Measurements from ENCODE around the gene STPG3. TPM values are rescaled to one million over a fixed set of nuclear protein-coding genes. Genes with fewer than 3 reads are reported as not detected.

The STPG3 gene
- total and polyA plus RNA-seq, 4 donors = not detected

DNA sequence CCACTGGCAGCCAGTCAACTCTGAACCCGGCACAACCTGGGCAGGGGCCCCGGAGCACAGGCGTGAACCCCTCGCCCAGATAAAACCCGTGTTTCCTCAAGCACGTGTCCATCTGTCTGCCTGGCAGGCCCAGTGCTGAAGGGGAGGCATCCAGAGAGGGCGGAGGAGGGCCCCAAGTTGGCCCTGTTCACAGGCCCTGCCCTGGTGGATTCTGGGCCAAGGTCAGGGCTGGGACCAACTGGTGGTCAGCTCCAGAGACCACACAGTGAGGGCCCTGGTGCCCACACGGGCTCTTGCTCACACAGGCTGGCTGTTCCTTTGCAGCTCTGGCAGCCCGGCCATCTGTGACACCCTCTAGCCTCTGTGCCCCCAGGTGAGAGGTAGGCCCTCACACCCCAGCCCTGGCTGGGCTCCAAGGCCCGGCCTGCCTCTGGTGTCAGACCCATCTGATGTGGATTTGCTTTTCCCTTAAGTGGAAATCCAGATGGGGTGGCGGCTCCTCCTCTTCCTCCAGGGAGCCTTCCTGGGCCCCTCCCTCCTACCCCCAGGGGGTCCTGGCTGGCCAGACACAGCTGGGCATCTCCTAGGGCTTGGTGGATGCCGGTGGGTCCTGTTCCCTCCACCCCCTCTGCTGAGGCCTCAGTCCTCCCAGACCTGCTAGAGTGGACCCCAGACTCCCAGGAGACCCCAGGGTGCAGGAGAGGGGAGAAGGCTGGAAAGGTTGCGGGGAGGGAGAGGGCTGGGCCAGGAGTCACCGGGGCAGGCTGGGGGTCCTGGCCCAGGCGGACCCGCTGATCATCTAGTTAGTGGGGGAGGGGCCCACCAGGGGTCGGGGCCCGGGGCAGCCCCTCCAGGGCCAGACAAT lies 525 bp upstream of the STPG3 start:
- no peak overlapping the region for H3K27ac ChIP-seq (ENCODE audit: low read depth in 1 of 2, low read length in 2 of 2)
- no peaks in the 10 kb centered on the region for H3K36me3 ChIP-seq (ENCODE audit: control insufficient read depth in 1 of 2, insufficient read depth in 2 of 2, low read length in 1 of 2)
- DNase-seq (no peak), ATAC-seq (ENCODE audit: low FRiP score) (no peak)
- H3K9me3 ChIP-seq (ENCODE audit: control insufficient read depth, low read length) = no peaks in the 10 kb centered on the region
- WGBS, 2 donors = 55% methylated on average over 17 to 18 of the region's 18 CpGs
- H3K27me3 ChIP-seq (ENCODE audit: control insufficient read depth in 1 of 2, insufficient read depth in 2 of 2, low read length in 1 of 2) = no peaks in the 10 kb centered on the region
- no peaks in the 10 kb centered on the region for H3K4me1 ChIP-seq (ENCODE audit: control insufficient read depth in 1 of 2, insufficient read depth in 2 of 2, low read length in 2 of 2)
- no peak overlapping the region for H3K4me3 ChIP-seq (ENCODE audit: low read length in 2 of 2)
- intact Hi-C loops (cut with DNase I) = no loop called here

DNA sequence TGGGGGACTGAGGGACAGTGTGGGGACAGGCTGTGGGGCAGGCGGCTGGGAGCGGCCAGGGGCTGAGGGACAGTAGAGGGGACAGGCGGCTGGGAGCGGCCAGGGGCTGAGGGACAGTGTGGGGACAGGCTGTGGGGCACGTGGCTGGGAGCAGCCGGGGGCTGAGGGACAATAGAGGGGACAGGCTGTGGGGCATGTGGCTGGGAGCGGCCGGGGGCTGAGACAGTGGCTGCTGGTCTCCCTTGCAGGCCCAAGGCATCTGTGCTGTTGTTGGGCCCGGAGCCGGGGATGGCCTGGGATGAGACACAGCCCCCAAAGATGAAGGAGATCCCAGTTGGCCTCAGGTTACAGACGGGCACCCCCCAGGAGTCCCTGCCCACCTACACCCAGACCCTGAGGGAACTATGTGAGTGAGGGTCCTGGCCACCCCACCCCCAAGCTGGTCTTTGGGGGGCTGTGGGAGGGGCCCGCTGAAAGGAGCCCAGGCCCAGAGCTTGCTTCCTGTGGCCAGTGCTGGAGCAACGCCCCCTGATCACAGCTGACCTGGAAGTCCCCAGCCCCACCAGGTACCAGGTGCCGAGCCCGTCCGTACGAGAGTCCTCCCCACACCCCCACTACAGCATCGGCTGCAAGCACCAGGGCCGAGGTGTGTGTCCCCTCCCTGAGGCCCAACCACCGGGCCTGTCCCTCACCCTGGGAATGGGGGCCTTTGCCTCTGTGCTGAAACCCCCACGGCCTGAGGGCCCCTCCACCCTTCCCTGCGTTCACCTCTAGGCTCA lies 593 bp downstream of the STPG3 start:
- H3K27ac ChIP-seq (ENCODE audit: low read depth in 1 of 2, low read length in 2 of 2) = no peak overlapping the region
- 81 to 86% methylated on average over 20 to 22 of the region's 22 CpGs for WGBS, 2 donors
- no peaks in the 10 kb centered on the region for H3K4me1 ChIP-seq (ENCODE audit: control insufficient read depth in 1 of 2, insufficient read depth in 2 of 2, low read length in 2 of 2)
- no peaks in the 10 kb centered on the region for H3K9me3 ChIP-seq (ENCODE audit: control insufficient read depth, low read length)
- H3K27me3 ChIP-seq (ENCODE audit: control insufficient read depth in 1 of 2, insufficient read depth in 2 of 2, low read length in 1 of 2) = no peaks in the 10 kb centered on the region
- H3K36me3 ChIP-seq (ENCODE audit: control insufficient read depth in 1 of 2, insufficient read depth in 2 of 2, low read length in 1 of 2) = no peaks in the 10 kb centered on the region
- no peak for DNase-seq
- ATAC-seq (ENCODE audit: low FRiP score) = no peak
- intact Hi-C loops (cut with DNase I) = no loop called here
- H3K4me3 ChIP-seq (ENCODE audit: low read length in 2 of 2) = no peak overlapping the region

DNA sequence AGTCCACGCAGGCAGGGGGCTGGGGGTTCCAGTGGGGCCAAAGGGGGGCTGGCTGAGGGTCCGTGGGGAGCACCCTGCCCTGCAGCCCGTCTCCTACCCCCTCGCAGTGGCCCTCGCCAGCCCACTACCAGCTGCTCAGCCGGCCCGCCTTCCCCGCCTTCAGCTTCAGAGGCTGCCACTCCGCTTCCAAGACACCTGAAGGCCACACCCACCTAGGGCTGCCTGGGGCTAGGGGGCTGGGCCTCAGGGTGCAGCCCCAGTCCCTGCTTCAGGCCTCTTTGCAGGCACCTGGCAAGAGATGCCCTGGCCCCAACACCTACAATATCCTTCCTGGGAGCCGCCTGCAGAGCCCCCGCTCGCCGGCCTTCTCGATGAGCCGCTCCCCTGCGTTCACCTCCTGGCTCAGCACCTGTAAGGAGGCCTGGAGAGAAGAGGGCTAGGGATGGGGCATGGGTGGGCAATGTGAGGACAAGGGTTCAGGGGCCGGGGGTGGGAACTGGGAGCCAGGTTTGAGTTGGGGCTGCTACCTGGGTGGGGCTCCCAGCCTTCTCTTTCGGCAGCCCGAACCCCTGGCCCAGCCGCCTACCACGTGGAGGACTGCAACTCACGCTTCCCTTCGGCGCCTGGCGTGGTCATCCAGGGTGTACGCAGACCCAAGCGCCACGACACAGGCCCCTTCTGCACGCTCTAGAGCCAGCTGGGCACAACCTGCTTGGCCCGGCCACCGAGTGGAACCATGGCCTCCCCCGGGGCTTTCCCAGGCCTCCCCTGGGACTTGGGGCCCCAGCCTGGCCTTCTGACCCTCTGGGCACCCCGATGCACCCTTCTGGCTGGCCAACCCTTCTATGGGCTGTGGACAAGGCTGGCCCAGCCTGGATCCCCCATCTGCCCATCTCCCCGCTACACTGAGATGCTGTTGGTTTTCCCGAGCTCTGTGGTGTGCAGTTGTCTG lies 1.7 kb downstream of the STPG3 start:
- 93% methylated on average over 29 to 35 of the region's 35 CpGs for WGBS, 2 donors
- intact Hi-C loops (cut with DNase I) = no loop called here
- Histone ChIP-seq H3K27ac (ENCODE audit: low read depth in 1 of 2, low read length in 2 of 2) (no peak overlapping the region), H3K36me3 (ENCODE audit: control insufficient read depth in 1 of 2, insufficient read depth in 2 of 2, low read length in 1 of 2) (no peaks in the 10 kb centered on the region), H3K9me3 (ENCODE audit: control insufficient read depth, low read length) (no peaks in the 10 kb centered on the region), H3K27me3 (ENCODE audit: control insufficient read depth in 1 of 2, insufficient read depth in 2 of 2, low read length in 1 of 2) (no peaks in the 10 kb centered on the region), H3K4me1 (ENCODE audit: control insufficient read depth in 1 of 2, insufficient read depth in 2 of 2, low read length in 2 of 2) (no peaks in the 10 kb centered on the region), H3K4me3 (ENCODE audit: low read length in 2 of 2) (no peak overlapping the region)
- ATAC-seq (ENCODE audit: low FRiP score) (no peak), DNase-seq (no peak)

GRCh38 chr9:137253717-137254623 lies 2.9 kb downstream of the STPG3 start:
- no peak overlapping the region for H3K27ac ChIP-seq (ENCODE audit: low read depth in 1 of 2, low read length in 2 of 2)

DNA sequence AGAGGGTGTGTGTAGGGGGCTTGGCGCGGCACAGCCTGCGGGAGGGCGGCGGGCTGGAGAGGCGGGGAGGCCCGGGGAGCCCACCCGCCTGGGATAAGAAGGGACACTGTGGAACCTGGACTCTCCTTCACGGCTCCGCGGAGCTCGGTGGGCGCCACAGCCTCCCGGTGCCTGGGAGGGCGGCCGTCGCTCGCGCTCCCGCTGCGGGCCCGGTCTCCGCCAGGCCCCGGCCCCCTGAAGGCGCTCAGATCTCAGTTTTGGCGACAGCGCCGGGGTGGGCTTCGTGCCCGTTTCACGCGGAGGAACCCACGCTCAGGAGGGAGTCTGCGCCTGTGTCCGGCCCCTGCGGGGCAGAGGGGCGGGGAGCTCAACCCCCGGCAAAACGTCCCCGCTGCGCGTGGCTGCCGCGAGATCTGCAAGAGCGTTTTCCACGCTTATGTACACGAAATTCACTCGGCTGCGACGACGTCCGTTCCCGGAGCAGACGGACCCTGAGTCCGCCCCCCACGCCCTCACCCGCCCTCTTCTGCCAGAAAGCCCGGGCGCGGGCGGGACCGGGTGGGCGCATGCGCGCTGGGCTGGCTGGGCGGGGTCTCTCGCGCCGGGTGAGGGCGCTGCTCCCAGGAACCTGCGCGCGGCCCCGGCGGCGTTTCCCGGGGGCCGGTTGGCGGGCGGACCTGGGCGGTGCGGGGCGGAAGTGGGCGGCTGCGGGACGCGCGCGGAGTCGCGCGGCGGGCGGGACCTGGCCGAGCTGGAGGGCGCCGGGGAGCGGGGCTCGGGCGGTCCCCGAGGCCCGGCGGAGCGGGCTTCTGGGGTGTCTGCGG lies 3.8 kb downstream of the STPG3 start, which contains the start of gene NELFB:
Gene NELFB, plus strand, starts transcription at position 704 of the 824 bp plus-strand sequence.
- Histone ChIP-seq H3K27me3 (ENCODE audit: control insufficient read depth in 1 of 2, insufficient read depth in 2 of 2, low read length in 1 of 2) (no peaks in the 10 kb centered on the region), H3K9me3 (ENCODE audit: control insufficient read depth, low read length) (no peaks in the 10 kb centered on the region), H3K36me3 (ENCODE audit: control insufficient read depth in 1 of 2, insufficient read depth in 2 of 2, low read length in 1 of 2) (no peaks in the 10 kb centered on the region), H3K4me3 (ENCODE audit: low read length in 2 of 2) (peak within 1 kb of the TSS; percentile 87 to 89), H3K4me1 (ENCODE audit: control insufficient read depth in 1 of 2, insufficient read depth in 2 of 2, low read length in 2 of 2) (no peaks in the 10 kb centered on the region), H3K27ac (ENCODE audit: low read depth in 1 of 2, low read length in 2 of 2) (peak within 1 kb of the TSS in 1 of 2 donors; percentile 10)
- intact Hi-C loops (cut with DNase I) = loop anchor here in 1 of 2 donors (2.0 kb wide), 1 partner anchor 14 kb away; the partner anchor contains the start of gene TUBB4B
- ATAC-seq (ENCODE audit: low FRiP score) (peak; percentile 90), DNase-seq (peak; percentile 95 to 99)
- 1% methylated on average over 56 to 105 of the region's 105 CpGs for whole genome bisulfite sequencing, 2 donors

More at GRCh38 chr9:137253717-137254623, 2.9 kb downstream of the STPG3 start:
- no peaks in the 10 kb centered on the region for H3K4me1 ChIP-seq (ENCODE audit: control insufficient read depth in 1 of 2, insufficient read depth in 2 of 2, low read length in 2 of 2)
- intact Hi-C loops (cut with DNase I) = loop anchor here in 1 of 2 donors (2.0 kb wide), 1 partner anchor 13 kb away; the partner anchor contains the start of gene TUBB4B
- peak overlapping the region; percentile 20 to 49 for H3K4me3 ChIP-seq (ENCODE audit: low read length in 2 of 2)
- 56 to 57% methylated on average over 21 of the region's 21 CpGs for WGBS, 2 donors
- no peak for ATAC-seq (ENCODE audit: low FRiP score)
- H3K36me3 ChIP-seq (ENCODE audit: control insufficient read depth in 1 of 2, insufficient read depth in 2 of 2, low read length in 1 of 2) = no peaks in the 10 kb centered on the region
- no peaks in the 10 kb centered on the region for H3K9me3 ChIP-seq (ENCODE audit: control insufficient read depth, low read length)
- DNase-seq = no peak
- H3K27me3 ChIP-seq (ENCODE audit: control insufficient read depth in 1 of 2, insufficient read depth in 2 of 2, low read length in 1 of 2) = no peaks in the 10 kb centered on the region

DNA sequence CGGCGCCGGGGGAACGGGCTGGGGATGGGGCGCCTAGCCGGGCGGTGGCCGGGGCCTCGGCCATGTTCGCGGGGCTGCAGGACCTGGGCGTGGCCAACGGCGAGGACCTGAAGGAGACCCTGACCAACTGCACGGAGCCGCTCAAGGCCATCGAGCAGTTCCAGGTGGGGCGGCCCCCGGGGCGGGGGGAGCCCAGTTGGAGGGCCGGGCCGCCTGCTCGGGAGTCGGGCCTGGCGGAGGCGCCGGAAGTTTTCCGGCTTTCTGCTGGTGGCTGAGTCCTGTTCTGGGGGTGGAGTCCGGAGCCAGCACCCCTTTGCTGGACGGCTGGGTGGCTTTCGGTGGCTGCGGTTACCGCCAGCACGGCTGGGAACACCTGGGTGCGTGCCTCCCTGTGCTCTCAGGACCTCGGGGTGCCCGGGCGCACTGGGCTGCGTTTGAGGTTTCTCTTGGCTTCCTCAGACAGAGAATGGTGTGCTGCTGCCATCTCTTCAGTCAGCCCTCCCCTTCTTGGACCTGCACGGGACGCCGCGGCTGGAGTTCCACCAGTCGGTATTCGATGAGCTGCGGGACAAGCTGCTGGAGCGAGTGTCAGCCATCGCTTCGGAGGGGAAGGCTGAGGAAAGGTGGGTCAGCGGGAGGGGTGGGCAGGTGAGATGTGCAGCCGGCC lies 4.5 kb downstream of the STPG3 start:
- peak overlapping the region; percentile 87 to 89 for H3K4me3 ChIP-seq (ENCODE audit: low read length in 2 of 2)
- ATAC-seq (ENCODE audit: low FRiP score) (peak; percentile 19), DNase-seq (peak in 1 of 2 donors; percentile 86)
- intact Hi-C loops (cut with DNase I) = loop anchor here in 1 of 2 donors (2.0 kb wide), 1 partner anchor 15 kb away; the partner anchor contains the start of gene TUBB4B
- H3K27me3 ChIP-seq (ENCODE audit: control insufficient read depth in 1 of 2, insufficient read depth in 2 of 2, low read length in 1 of 2) = no peaks in the 10 kb centered on the region
- no peaks in the 10 kb centered on the region for H3K9me3 ChIP-seq (ENCODE audit: control insufficient read depth, low read length)
- WGBS, 2 donors = 2 to 4% methylated on average over 41 to 51 of the region's 51 CpGs
- H3K27ac ChIP-seq (ENCODE audit: low read depth in 1 of 2, low read length in 2 of 2) = peak overlapping the region in 1 of 2 donors; percentile 10
- no peaks in the 10 kb centered on the region for H3K36me3 ChIP-seq (ENCODE audit: control insufficient read depth in 1 of 2, insufficient read depth in 2 of 2, low read length in 1 of 2)
- H3K4me1 ChIP-seq (ENCODE audit: control insufficient read depth in 1 of 2, insufficient read depth in 2 of 2, low read length in 2 of 2) = no peaks in the 10 kb centered on the region

- no peak for ATAC-seq (ENCODE audit: low FRiP score)
- Histone ChIP-seq H3K4me1 (ENCODE audit: control insufficient read depth in 1 of 2, insufficient read depth in 2 of 2, low read length in 2 of 2) (no peaks in the 10 kb centered on the region), H3K4me3 (ENCODE audit: low read length in 2 of 2) (no peak overlapping the region), H3K9me3 (ENCODE audit: control insufficient read depth, low read length) (no peaks in the 10 kb centered on the region), H3K27me3 (ENCODE audit: control insufficient read depth in 1 of 2, insufficient read depth in 2 of 2, low read length in 1 of 2) (no peaks in the 10 kb centered on the region), H3K27ac (ENCODE audit: low read depth in 1 of 2, low read length in 2 of 2) (no peak overlapping the region), H3K36me3 (ENCODE audit: control insufficient read depth in 1 of 2, insufficient read depth in 2 of 2, low read length in 1 of 2) (no peaks in the 10 kb centered on the region)
- intact Hi-C loops (cut with DNase I) = no loop called here
- DNase-seq = no peak
- WGBS, 2 donors = 82 to 87% methylated on average over 15 of the region's 15 CpGs
Observed at GRCh38 chr9:137256362-137256761, 5.3 kb downstream of the STPG3 start.
